GM12892 (cell line): ENCODE data around the gene RABIF.

Experiments
- DNase-seq: peaks from one replicate; pipeline ENCODE4 v3.0.0; 2011; ENCODE audit not compliant: insufficient read length
- FAIRE-seq: peaks from 2 replicates; lab custom pipeline; 2011; peaks lifted over from hg19 to GRCh38; lab: Jason Lieb, UNC
- POLR2A ChIP-seq: IDR thresholded peaks from 2 replicates; pipeline ENCODE4 v1.6.1; 2011; ENCODE audit warnings: low read depth, low read length, control low read depth
- POLR2AphosphoS5 ChIP-seq: IDR thresholded peaks from 2 replicates; pipeline ENCODE4 v1.6.1; 2011; ENCODE audit warnings: low read depth, low read length, control low read depth
- TAF1 ChIP-seq: IDR thresholded peaks from 2 replicates; pipeline ENCODE4 v1.6.1; 2011; ENCODE audit warnings: low read depth, mild to moderate bottlenecking, control low read depth, low read length, borderline replicate concordance

Gene RABIF

GRCh38 chr1:202862679-202863560 lies 26.0 kb downstream of the RABIF start:
- DNase-seq (no peak), FAIRE-seq (no peak)
- TF ChIP-seq POLR2A, result no peak
- TF ChIP-seq TAF1, result no peak
- TF ChIP-seq POLR2AphosphoS5, result no peak

GRCh38 chr1:202861420-202862132 lies 27.4 kb downstream of the RABIF start:
- no peak for TF ChIP-seq POLR2AphosphoS5
- FAIRE-seq (peak; percentile 70), DNase-seq (peak; percentile 67)

DNA sequence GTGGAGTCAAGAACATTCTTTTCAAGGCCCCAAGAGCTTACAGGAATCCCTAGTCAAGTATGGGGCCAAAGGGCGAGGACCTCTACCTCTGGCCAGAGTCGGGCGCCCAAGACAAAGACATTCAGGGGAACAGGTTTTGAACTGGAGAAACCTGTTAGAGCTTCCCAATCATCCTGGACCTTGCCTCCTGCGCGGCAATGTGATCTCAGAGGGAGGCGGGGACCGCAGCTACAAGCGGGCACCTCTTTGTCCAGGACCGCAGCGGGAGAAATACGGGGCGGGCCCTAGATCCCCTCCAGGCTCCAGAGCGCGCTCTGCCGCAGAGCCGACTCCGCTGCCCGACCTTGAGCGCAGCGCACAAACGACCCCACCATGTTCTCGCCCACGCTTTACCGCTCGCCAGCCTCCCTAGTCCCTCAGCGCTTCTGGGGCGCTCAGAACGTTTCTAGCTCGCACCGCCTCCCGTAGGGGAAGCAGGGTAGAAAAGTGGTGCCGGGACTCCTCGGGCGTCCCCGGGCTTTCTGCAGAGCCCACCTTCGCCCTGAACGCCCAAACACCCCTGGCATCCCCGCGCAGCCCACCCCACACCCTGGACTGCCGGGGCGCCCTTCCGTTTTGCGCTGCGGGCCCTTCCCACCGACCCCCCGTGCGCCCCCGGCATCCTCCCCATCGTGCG lies 28.1 kb downstream of the RABIF start:
- peak; percentile 44 for DNase-seq
- FAIRE-seq, result no peak
- TF ChIP-seq POLR2A (no peak), POLR2AphosphoS5 (no peak), TAF1 (no peak)

DNA sequence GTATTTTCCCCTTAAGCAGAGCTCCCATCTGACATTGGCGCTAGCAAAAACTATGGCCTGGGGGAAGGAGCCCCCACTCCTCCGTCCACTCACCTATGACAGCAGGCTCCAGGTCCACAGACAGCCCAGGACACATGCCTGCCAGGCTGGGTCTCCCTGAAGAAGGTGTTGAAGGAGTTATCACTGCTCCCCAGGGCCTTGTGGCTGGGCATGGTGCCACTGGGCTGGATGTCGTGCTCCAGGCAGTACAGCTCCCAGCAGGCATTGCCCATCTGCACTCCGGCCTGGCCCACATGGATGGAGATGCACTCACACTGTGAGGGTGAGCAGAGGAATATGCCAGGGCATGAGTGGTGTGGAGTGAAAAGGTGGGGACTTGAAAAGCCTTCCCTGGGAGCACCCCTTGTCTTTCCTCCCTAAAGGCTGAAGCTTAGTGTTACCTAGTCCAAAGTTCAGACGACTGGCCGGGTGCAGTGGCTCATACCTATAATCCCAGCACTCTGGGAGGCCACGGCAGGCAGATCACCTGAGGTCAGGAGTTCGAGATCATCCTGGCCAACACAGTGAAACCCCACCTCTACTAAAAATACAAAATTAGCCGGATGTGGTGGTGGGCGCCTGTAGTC lies 30.0 kb downstream of the RABIF start:
- no peak for DNase-seq
- FAIRE-seq, result no peak
- TF ChIP-seq TAF1 (no peak), POLR2A (no peak), POLR2AphosphoS5 (no peak)

GRCh38 chr1:202858331-202858730 lies 30.6 kb downstream of the RABIF start:
- FAIRE-seq (no peak), DNase-seq (no peak)
- no peak for TF ChIP-seq POLR2A
- TF ChIP-seq TAF1, result no peak
- TF ChIP-seq POLR2AphosphoS5, result no peak

DNA sequence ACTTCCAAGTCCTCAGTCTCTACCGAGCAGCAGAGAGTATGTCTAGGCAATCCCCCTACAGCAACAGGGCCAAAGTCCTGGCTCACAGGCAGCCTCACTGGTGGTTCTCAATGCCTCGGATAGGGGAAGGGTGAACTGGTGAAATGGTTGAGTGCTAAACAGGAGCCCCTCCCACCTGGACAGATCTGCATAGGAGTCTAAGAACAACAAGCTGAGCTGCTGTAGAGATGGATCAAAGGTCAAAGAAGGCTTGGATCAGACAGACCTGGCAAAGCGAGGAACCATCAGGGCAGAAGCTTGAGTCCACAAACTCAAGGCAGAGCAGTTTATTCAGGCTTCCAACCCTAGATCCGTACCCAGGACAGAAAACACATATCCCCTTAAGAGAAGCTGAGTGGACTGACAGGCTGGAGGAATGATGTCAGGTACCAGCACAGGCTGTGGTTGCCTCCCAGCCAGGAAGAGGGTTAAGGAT lies 31.8 kb downstream of the RABIF start:
- no peak for FAIRE-seq
- TF ChIP-seq TAF1 (no peak), POLR2AphosphoS5 (no peak), POLR2A (no peak)
- no peak for DNase-seq

GRCh38 chr1:202856014-202856413 lies 32.9 kb downstream of the RABIF start:
- DNase-seq, result no peak
- TF ChIP-seq POLR2A, result no peak
- TF ChIP-seq TAF1, result no peak
- TF ChIP-seq POLR2AphosphoS5, result no peak
- FAIRE-seq, result no peak

DNA sequence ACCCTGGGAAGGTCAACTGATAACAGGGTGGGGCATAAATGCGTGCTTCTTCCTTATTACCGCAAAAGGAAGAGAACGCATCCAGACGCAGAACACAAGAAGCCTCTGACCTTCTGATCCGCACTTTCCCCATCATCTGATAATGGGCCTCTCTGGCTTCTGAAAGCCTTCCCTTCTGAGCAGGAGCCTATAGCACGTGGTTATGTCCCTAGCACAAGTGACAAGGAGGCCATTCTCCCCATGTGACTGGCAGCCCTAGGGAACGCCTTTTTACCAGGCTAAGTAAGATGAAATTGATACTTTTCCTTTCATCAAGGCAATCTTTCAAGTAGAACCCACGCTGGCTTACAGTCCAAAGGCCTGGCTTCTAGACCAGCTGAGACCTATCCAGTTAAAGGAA lies 34.2 kb downstream of the RABIF start:
- FAIRE-seq (no peak), DNase-seq (no peak)
- no peak for TF ChIP-seq POLR2AphosphoS5
- TF ChIP-seq TAF1, result no peak
- no peak for TF ChIP-seq POLR2A

GRCh38 chr1:202852163-202852904 lies 36.6 kb downstream of the RABIF start:
- TF ChIP-seq POLR2A (no peak), TAF1 (no peak), POLR2AphosphoS5 (no peak)
- peak; percentile 38 for DNase-seq
- no peak for FAIRE-seq

DNA sequence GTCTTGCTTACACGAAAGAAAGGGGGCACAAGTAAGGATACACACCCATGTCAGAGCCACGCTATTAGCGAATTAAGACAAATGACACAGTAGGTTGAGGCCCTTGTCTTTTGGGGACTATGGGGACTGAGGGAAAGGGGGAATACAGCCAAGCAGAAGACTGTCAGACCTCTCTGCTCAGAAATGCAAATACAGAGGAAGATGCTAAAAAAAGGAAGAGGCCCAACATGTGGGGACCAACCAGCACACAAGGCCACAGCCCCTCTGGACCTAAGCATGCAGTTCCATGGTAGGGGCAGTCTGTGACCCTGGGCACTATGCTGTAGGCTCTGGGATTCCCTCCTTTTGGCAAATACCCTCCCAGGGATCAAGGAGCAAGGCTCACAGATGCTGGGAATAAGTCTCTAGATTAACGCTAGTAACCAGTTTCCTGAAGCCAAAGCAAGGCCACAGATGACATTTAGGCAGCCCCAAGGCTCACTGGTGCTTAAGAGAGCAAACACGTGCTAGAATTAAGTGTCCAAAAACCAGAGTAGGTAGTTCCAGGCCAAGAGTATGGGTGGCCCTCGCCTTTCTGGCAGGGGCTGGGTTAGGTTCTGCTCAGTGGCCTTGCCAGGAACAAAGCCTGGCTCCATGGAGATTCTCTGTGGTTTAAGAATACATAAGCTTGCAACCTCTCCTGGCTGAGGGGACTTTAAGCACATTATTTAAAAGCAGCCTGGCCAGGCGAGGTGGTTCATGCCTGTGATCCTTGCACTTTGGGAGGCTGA lies 38.2 kb downstream of the RABIF start:
- no peak for DNase-seq
- peak; percentile 33 for FAIRE-seq
- TF ChIP-seq POLR2A, result no peak
